ACC112 (cell line): ENCODE results near the gene ZNF441.
A peak's percentile ranks its signal among the peaks of the same experiment; 100 is the strongest.
"Not testable (repeated sequence)": the region's sequence is repeated elsewhere in the genome, so short reads cannot be mapped to it uniquely, and the experiment has no call there.

Experiments used
- H2AFZ ChIP-seq: fragments of 200-600 bp; sonication (generic); one replicate; pipeline ENCODE4 v1.6.0; 2017; ENCODE audit warnings: antibody characterized with exemption, low read length; ENCODE audit not compliant: unreplicated experiment
- H3K27ac ChIP-seq: fragments of 200-600 bp; sonication (generic); 2 replicates; pipeline ENCODE4 v1.5.1; 2014; ENCODE audit warnings: low read depth, mild to moderate bottlenecking, antibody characterized with exemption, low read length, moderate library complexity
- H3K27me3 ChIP-seq: fragments of 200-600 bp; sonication (generic); 2 replicates; pipeline ENCODE4 v1.6.1; 2014; ENCODE audit warnings: mild to moderate bottlenecking, antibody characterized with exemption, low read length, moderate library complexity, mixed read lengths; ENCODE audit not compliant: insufficient read depth
- H3K36me3 ChIP-seq: fragments of 200-600 bp; sonication (generic); 2 replicates; pipeline ENCODE4 v1.6.1; 2016; ENCODE audit warnings: mild to moderate bottlenecking, antibody characterized with exemption, low read length, moderate library complexity, mixed read lengths; ENCODE audit not compliant: insufficient read depth
- H3K4me1 ChIP-seq: fragments of 200-600 bp; sonication (generic); one replicate; pipeline ENCODE4 v1.6.1; 2016; ENCODE audit warnings: low read length, mixed read lengths; ENCODE audit not compliant: insufficient read depth, unreplicated experiment, control insufficient read depth
- H3K4me3 ChIP-seq: fragments of 200-600 bp; sonication (generic); 2 replicates; pipeline ENCODE4 v1.5.1; 2014; ENCODE audit warnings: mild to moderate bottlenecking, low read depth, low read length
- H3K79me2 ChIP-seq: fragments of 200-600 bp; sonication (generic); one replicate; pipeline ENCODE4 v1.6.0; 2016; ENCODE audit warnings: low read length; ENCODE audit not compliant: control insufficient read depth, unreplicated experiment, insufficient read depth

The ZNF441 gene

GRCh38 chr19:11813703-11814028 lies 46.9 kb downstream of the ZNF441 start:
- H2AFZ ChIP-seq: peak overlapping the region; percentile 30
- H3K27me3 ChIP-seq: no peaks in the 10 kb centered on the region
- no peaks in the 10 kb centered on the region for H3K4me1 ChIP-seq
- H3K36me3 ChIP-seq: no peaks in the 10 kb centered on the region
- peak overlapping the region; percentile 85 for H3K4me3 ChIP-seq
- no peak overlapping the region for H3K27ac ChIP-seq
- H3K79me2 ChIP-seq: no peaks in the 10 kb centered on the region

- Histone ChIP-seq H3K4me3 (peak within 1 kb of the TSS; percentile 85), H3K79me2 (no peaks in the 10 kb centered on the region), H3K27me3 (no peaks in the 10 kb centered on the region), H3K36me3 (no peaks in the 10 kb centered on the region), H3K4me1 (no peaks in the 10 kb centered on the region), H2AFZ (peak within 1 kb of the TSS; percentile 82), H3K27ac (no peak within 1 kb of the TSS)
These were observed 47.4 kb downstream of the ZNF441 start, which contains the start of gene ZNF440 for GRCh38 chr19:11814029-11814699. Gene ZNF440 (plus strand): TSS chr19:11814273. CDS start chr19:11814448, 175 bp downstream.

DNA sequence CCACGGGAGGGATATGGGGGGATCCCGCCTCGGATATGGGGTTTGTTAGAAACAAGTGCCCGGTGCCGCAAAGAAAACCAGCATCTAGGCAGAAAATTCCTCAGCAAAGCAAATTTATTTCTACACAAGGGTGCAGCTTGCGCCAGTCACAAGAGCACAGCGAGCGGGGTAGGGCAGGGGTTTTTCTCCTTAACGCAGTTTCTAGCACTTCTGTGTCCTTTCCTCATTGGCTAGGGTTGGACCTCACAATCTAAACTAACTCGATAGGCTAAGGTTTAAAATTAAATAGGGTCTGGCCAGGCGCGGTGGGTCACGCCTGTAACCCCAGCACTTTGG lies 47.9 kb downstream of the ZNF441 start:
- no peak overlapping the region for H3K27ac ChIP-seq
- no peaks in the 10 kb centered on the region for H3K36me3 ChIP-seq

DNA sequence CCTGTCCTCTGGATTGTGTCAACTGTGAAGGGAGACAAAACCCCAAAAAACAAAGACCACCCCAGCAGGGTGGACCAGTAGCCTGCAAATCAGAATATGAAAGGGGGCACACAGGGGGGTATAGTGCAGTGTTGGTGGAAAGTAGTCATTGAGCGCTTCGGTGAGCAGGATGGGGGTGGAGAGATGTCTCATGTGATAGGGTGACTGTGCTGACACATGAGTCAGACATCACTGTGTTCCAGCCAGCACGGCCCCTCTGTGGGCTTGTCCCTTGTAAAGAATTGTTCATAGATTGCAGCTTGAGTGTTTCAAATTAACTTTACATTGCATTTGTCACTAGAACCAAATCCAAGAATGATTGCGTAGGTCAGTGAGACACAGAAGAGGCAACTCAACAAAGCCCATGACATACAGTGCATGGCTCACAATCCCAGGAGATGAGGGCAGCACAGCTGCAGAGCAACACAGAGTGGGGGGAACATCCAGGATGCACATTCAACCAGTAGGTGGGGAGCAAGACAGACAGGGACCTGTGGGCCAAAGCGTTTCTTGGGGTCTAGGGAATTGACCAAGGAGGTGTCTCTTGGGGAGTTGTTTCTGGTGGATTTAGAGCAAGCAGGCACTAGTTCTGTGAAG lies 54.8 kb downstream of the ZNF441 start:
- H3K79me2 ChIP-seq: peaks cover 2% of the 10 kb centered on the region
- H3K27ac ChIP-seq: no peak overlapping the region
- H2AFZ ChIP-seq: no peak overlapping the region
- no peaks in the 10 kb centered on the region for H3K27me3 ChIP-seq
- no peak overlapping the region for H3K4me3 ChIP-seq
- H3K4me1 ChIP-seq: no peaks in the 10 kb centered on the region
- peaks cover 6% of the 10 kb centered on the region; the same call in 1 of the 2 replicates for H3K36me3 ChIP-seq

More for the DNA sequence above, 47.9 kb downstream of the ZNF441 start:
- no peaks in the 10 kb centered on the region for H3K4me1 ChIP-seq
- no peaks in the 10 kb centered on the region for H3K79me2 ChIP-seq
- peak overlapping the region; percentile 82 for H2AFZ ChIP-seq
- no peaks in the 10 kb centered on the region for H3K27me3 ChIP-seq
- peak overlapping the region; percentile 85 for H3K4me3 ChIP-seq

GRCh38 chr19:11828957-11829876 lies 62.4 kb downstream of the ZNF441 start:
- not testable (repeated sequence) for H3K4me1 ChIP-seq, H3K4me3 ChIP-seq, H3K27me3 ChIP-seq, H3K79me2 ChIP-seq, H2AFZ ChIP-seq, H3K27ac ChIP-seq
- H3K36me3 ChIP-seq: peaks cover 27% of the 10 kb centered on the region

GRCh38 chr19:11832253-11832912 lies 65.6 kb downstream of the ZNF441 start:
- Histone ChIP-seq H3K4me1 (no peaks in the 10 kb centered on the region), H3K79me2 (no peaks in the 10 kb centered on the region), H3K27ac (no peak overlapping the region), H3K36me3 (peaks cover 27% of the 10 kb centered on the region), H3K27me3 (no peaks in the 10 kb centered on the region), H2AFZ (no peak overlapping the region), H3K4me3 (no peak overlapping the region)

DNA sequence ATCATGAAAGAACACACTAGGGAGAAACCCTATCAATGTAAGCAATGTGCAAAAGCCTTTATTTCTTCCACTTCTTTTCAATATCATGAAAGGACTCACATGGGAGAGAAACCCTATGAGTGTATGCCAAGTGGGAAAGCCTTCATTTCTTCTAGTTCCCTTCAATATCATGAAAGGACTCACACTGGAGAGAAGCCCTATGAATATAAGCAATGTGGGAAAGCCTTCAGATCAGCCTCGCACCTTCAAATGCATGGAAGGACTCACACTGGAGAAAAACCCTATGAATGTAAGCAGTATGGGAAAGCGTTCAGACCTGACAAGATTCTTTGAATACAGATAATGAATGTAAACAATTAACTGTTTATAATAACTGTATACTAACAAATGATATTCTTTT lies 66.7 kb downstream of the ZNF441 start:
- H3K4me1 ChIP-seq: no peaks in the 10 kb centered on the region
- no peaks in the 10 kb centered on the region for H3K79me2 ChIP-seq
- H3K36me3 ChIP-seq: peaks cover 27% of the 10 kb centered on the region
- no peak overlapping the region for H3K27ac ChIP-seq
- no peak overlapping the region for H2AFZ ChIP-seq
- H3K4me3 ChIP-seq: no peak overlapping the region
- no peaks in the 10 kb centered on the region for H3K27me3 ChIP-seq
